Endothelial cell of umbilical vein (primary cell): ENCODE results near the gene TSPAN9. TPM values are rescaled to one million over a fixed set of nuclear protein-coding genes. Genes with fewer than 3 reads are reported as not detected.
A peak's percentile ranks its signal among the peaks of the same experiment; 100 is the strongest.

Source experiments
- BruUV-seq: library from RNA; stranded (reverse); fragments of 400-500 nt; replicated peaks from 2 replicates; lab custom pipeline; 2021; lab: Mats Ljungman, UMichigan
- CTCF ChIA-PET: fragments of 300-600, 350-600 bp; sonication (Branson Sonifier 250); formaldehyde crosslinking; loops from one replicate; lab custom pipeline; 2021; ENCODE audit warnings: antibody characterized with exemption, inconsistent platforms; lab: Charles Lee
- POLR2A ChIA-PET: fragments of 300-600, 350-600 bp; sonication (Branson Sonifier 250); formaldehyde crosslinking; loops from one replicate; lab custom pipeline; 2021; ENCODE audit warnings: antibody characterized with exemption, inconsistent platforms; lab: Charles Lee
- DNase-seq: peaks from one replicate; pipeline ENCODE4 v3.0.0-alpha.2; 2011; ENCODE audit warnings: low read depth, low spot score
- FAIRE-seq: peaks from 2 replicates; lab custom pipeline; 2011; peaks lifted over from hg19 to GRCh38; lab: Jason Lieb, UNC
- H2AFZ ChIP-seq: 2 replicates; pipeline ENCODE4 v1.6.0; 2012; ENCODE audit warnings: low read depth, low read length, control low read depth, inconsistent platforms
- H3K27ac ChIP-seq: 2 replicates; pipeline ENCODE4 v1.5.1; 2011; ENCODE audit warnings: low read depth, mild to moderate bottlenecking, control low read depth, low read length, moderate library complexity; ENCODE audit not compliant: insufficient read depth
- H3K27me3 ChIP-seq, 2 experiments: 2 replicates each; pipeline versions ENCODE4 v1.6.0 to v1.6.1; 2011; ENCODE audit warnings: low read length in 2 of 2, mixed read lengths in 1 of 2; ENCODE audit not compliant: control insufficient read depth in 2 of 2, insufficient read depth in 2 of 2
- H3K36me3 ChIP-seq, 2 experiments: 2 replicates in 1 of 2; 3 replicates in 1 of 2; pipeline ENCODE4 v1.5.1; 2011; ENCODE audit warnings: low read length in 2 of 2, mild to moderate bottlenecking in 1 of 2, moderate library complexity in 1 of 2; ENCODE audit not compliant: control insufficient read depth in 2 of 2, insufficient read depth in 2 of 2; ENCODE audit errors: extremely low read depth in 1 of 2
- H3K4me1 ChIP-seq: 3 replicates; pipeline ENCODE4 v1.5.1; 2011; ENCODE audit warnings: mild to moderate bottlenecking, low read length; ENCODE audit not compliant: control insufficient read depth, insufficient read depth; ENCODE audit errors: extremely low read depth
- H3K4me2 ChIP-seq: 2 replicates; pipeline ENCODE4 v1.6.1; 2011; ENCODE audit warnings: low read length, control low read depth, mixed read lengths; ENCODE audit not compliant: insufficient read depth
- H3K4me3 ChIP-seq, 3 experiments: fragments of 200-600 bp in 1 of 3; sonication (generic), shearing (Covaris generic) in 1 of 3; replicated peaks in 1 of 3; 2 replicates each; pipeline ENCODE4 v1.5.1; 2011 to 2016; ENCODE audit warnings: control low read depth in 3 of 3, low read length in 3 of 3, mild to moderate bottlenecking in 2 of 3, inconsistent platforms in 1 of 3, low read depth in 1 of 3, moderate library complexity in 1 of 3; ENCODE audit not compliant: insufficient read depth in 1 of 3
- H3K79me2 ChIP-seq: 2 replicates; pipeline ENCODE4 v1.6.0; 2012; ENCODE audit warnings: low read length, inconsistent platforms; ENCODE audit not compliant: control insufficient read depth, insufficient read depth
- H3K9ac ChIP-seq: replicated peaks from 2 replicates; pipeline ENCODE3; 2011; ENCODE audit warnings: low read length, control low read depth; ENCODE audit not compliant: insufficient read depth; ENCODE audit errors: extremely low read depth
- H3K9me1 ChIP-seq: replicated peaks from 3 replicates; pipeline ENCODE4 v1.6.0; 2011; ENCODE audit warnings: mild to moderate bottlenecking, low read length; ENCODE audit not compliant: control insufficient read depth, insufficient read depth; ENCODE audit errors: extremely low read depth
- H3K9me3 ChIP-seq: replicated peaks from 2 replicates; pipeline ENCODE4 v1.5.1; 2012; ENCODE audit warnings: low read length, inconsistent platforms; ENCODE audit not compliant: control insufficient read depth, insufficient read depth
- H4K20me1 ChIP-seq: replicated peaks from 2 replicates; pipeline ENCODE3; 2011; ENCODE audit warnings: mild to moderate bottlenecking, low read length; ENCODE audit not compliant: control insufficient read depth, insufficient read depth; ENCODE audit errors: extremely low read depth
- EZH2 ChIP-seq: IDR thresholded peaks from 2 replicates; pipeline ENCODE4 v1.6.1; 2012; ENCODE audit warnings: borderline replicate concordance, low read depth, mild to moderate bottlenecking, moderate library complexity, low read length, inconsistent platforms; ENCODE audit not compliant: severe bottlenecking
- FOS ChIP-seq: IDR thresholded peaks from 2 replicates; pipeline ENCODE4 v1.6.1; 2011; ENCODE audit warnings: mild to moderate bottlenecking, low read length, moderate library complexity, borderline replicate concordance; ENCODE audit not compliant: insufficient read depth
- JUN ChIP-seq: IDR thresholded peaks from 2 replicates; pipeline ENCODE4 v1.6.1; 2011; ENCODE audit warnings: borderline replicate concordance, low read depth; ENCODE audit not compliant: insufficient read length, insufficient read depth
- MYC ChIP-seq: IDR thresholded peaks from one replicate; pipeline ENCODE4 v1.6.1; 2011; ENCODE audit warnings: mild to moderate bottlenecking, low read depth, low read length
- POLR2AphosphoS5 ChIP-seq: IDR thresholded peaks from 2 replicates; pipeline ENCODE4 v1.6.1; 2012; ENCODE audit warnings: low read depth, mild to moderate bottlenecking, control low read depth, low read length, moderate library complexity; ENCODE audit not compliant: insufficient read depth
- dilution Hi-C: fragments of 300-500 bp; cut with MboI; formaldehyde crosslinking; loops from one replicate; pipeline ENCODE4 v1.15.0; 2019; ENCODE audit warnings: low sequenced_read_pairs; ENCODE audit not compliant: extremely low pct_ligation_motif_present
- intact Hi-C: fragments of 100-400 bp; cut with micrococcal nuclease; formaldehyde crosslinking; loops from one replicate; pipeline ENCODE4 v1.10.0; 2022
- polyA plus RNA-seq, 4 experiments: library from polyadenylated mRNA; depleted of rRNA in 3 of 4; stranded (reverse) in 3 of 4; unstranded in 1 of 4; fragments of >200 nt; gene quantifications; 2 replicates each; pipeline versions ENCODE4 v1.2.1 to v1.2.3, GENCODE V29; 2011 to 2012; ENCODE audit warnings: missing spikeins in 1 of 4
- total RNA-seq: library from RNA; stranded (reverse); gene quantifications from 2 replicates; pipeline ENCODE4 v1.2.3, GENCODE V29; 2021
- TF ChIP-seq, protein P1 (sequence below): IDR thresholded peaks from 2 replicates; pipeline ENCODE4 v1.6.1; 2011; ENCODE audit not compliant: insufficient read depth, insufficient read length

The TSPAN9 gene
- total and polyA plus RNA-seq, 2 donors (not counting 3 experiments of a cell fraction or from before 2014, with no cell fraction given), result 43.3 to 66.8 TPM

DNA sequence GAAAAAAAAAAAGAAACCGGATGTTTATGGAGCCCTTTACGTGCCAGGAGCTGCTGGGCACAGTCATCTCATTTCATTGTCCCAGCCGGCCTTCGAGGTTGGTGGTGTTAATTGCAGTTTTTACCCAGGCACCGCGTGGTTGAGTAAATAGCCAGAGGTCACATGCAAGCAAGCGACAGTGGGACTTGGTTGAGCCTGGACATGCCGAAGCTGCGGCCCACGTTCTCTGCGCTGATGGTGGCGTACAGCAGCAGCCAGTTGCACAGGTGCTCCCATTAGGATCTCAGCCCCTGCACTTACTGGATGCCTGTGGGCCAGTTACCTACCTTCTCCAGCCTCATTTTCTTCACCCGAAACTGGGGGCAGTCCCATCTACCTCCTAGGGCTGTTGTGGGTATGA, 54.0 kb downstream of the TSPAN9 start:
- Histone ChIP-seq H3K4me2 (no peak overlapping the region), H3K9me1 (no peaks in the 10 kb centered on the region), H3K27me3 (no peaks in the 10 kb centered on the region), H4K20me1 (no peaks in the 10 kb centered on the region), H3K4me1 (peaks cover 26% of the 10 kb centered on the region), H3K27ac (no peak overlapping the region), H3K9ac (no peak overlapping the region), H3K36me3 (no peaks in the 10 kb centered on the region), H3K9me3 (no peaks in the 10 kb centered on the region), H3K79me2 (no peaks in the 10 kb centered on the region), H2AFZ (no peak overlapping the region), H3K4me3 (no peak overlapping the region)
- POLR2A ChIA-PET, result no interaction called here
- no peak for TF ChIP-seq MYC
- intact Hi-C loops, result no loop called here
- CTCF ChIA-PET, result interaction anchor here (0.7 to 1.4 kb wide), 4 partner anchors 8 to 144 kb away, joined by 3 to 7 read pairs (median 3); no protein-coding TSS in a partner anchor
- DNase-seq (no peak), FAIRE-seq (no peak)
- BruUV-seq, result no TSS peak
- dilution Hi-C loops, result loop anchor here (5.0 kb wide), 1 partner anchor 146 kb away; no protein-coding TSS in a partner anchor

DNA sequence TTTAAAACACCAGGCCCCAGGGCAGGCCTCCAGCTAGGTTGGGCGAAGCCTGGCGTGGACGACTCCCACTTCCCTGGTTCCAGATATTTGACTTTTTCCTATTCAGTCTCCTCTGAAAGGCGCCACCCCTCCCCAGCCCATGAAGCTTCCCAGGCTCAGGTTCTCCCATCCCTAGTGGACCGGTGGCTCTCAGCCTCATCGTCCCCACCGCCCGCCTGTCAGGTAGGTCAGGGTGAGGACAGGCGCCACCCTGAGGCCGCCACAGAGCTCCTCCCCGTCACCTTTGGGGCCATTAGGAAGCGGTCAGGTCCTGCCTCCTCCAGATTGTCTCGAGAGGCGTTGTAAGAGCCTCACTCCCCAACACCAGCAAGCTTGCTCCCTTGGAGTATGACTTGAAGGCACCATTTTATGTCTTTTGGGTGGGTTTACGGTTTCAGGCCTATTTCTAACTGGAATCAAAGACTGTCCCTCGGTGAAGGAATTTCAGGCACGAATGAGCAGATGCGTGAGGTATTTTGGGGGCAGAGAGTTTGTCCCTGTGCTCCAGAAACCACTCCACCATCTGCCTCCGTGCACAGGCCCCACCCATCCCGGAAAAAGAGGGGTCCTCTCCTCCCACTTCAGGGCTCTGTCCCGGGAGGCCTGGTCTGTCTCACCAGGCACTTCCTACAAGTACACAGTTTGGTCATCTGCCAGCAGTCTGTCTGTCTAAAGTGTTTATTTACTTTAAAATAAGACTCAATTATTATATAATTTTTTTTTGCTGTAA, 55.6 kb downstream of the TSPAN9 start:
- BruUV-seq, result no TSS peak
- Histone ChIP-seq H3K9me1 (no peaks in the 10 kb centered on the region), H3K9me3 (no peaks in the 10 kb centered on the region), H3K79me2 (no peaks in the 10 kb centered on the region), H3K36me3 (no peaks in the 10 kb centered on the region), H3K4me2 (no peak overlapping the region), H2AFZ (no peak overlapping the region), H3K4me3 (no peak overlapping the region), H4K20me1 (no peaks in the 10 kb centered on the region), H3K4me1 (peaks cover 26% of the 10 kb centered on the region), H3K27me3 (no peaks in the 10 kb centered on the region), H3K27ac (no peak overlapping the region), H3K9ac (no peak overlapping the region)
- intact Hi-C loops (loop anchor here (2.0 kb wide), 1 partner anchor 20 kb away; no protein-coding TSS in a partner anchor), dilution Hi-C loops (loop anchor here (5.0 kb wide), 1 partner anchor 144 kb away; no protein-coding TSS in a partner anchor)
- FAIRE-seq, result peak; percentile 61
- no peak for TF ChIP-seq MYC
- no peak for TF ChIP-seq POLR2AphosphoS5
- TF ChIP-seq FOS, result no peak
- TF ChIP-seq EZH2, result no peak
- TF ChIP-seq, protein P1, sequence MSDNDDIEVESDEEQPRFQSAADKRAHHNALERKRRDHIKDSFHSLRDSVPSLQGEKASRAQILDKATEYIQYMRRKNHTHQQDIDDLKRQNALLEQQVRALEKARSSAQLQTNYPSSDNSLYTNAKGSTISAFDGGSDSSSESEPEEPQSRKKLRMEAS, result no peak
- no peak for TF ChIP-seq JUN
- ChIA-PET POLR2A (no interaction called here), CTCF (interaction anchor here (0.9 to 14.7 kb wide), 7 partner anchors 9 to 167 kb away, joined by 3 to 312 read pairs (median 3); no protein-coding TSS in a partner anchor)
- DNase-seq, result peak; percentile 51
